K562 (cell line): ENCODE results near the gene PPCDC.

Source experiments
- CAMTA2 ChIP-seq: fragments of 250-450 bp; sonication (Bioruptor Pico); conservative IDR thresholded peaks from 2 replicates; pipeline ENCODE4 v1.5.1; 2022
- CBX2 ChIP-seq: fragments of 200-600 bp; sonication (generic); IDR thresholded peaks from one replicate; pipeline ENCODE4 v1.6.1; 2012; ENCODE audit warnings: mild to moderate bottlenecking, low read length, inconsistent platforms; ENCODE audit not compliant: insufficient read depth, poor library complexity, severe bottlenecking
- EZH2 ChIP-seq: IDR thresholded peaks from 2 replicates; pipeline ENCODE4 v1.6.1; 2012; ENCODE audit warnings: low read depth, mild to moderate bottlenecking, inconsistent platforms, low read length, borderline replicate concordance
- HDAC2 ChIP-seq: fragments of 450-650 bp; IDR thresholded peaks from 2 replicates; pipeline ENCODE4 v1.6.1; 2016; ENCODE audit warnings: mild to moderate bottlenecking
- NRF1 ChIP-seq, 2 experiments: fragments of 450-650 bp; IDR thresholded peaks in 1 of 2; conservative IDR thresholded peaks in 1 of 2; 2 replicates each; pipeline ENCODE4 v1.6.1; 2014; ENCODE audit warnings: mild to moderate bottlenecking in 2 of 2
- POLR2A ChIP-seq: fragments of 450-650 bp; conservative IDR thresholded peaks from 2 replicates; pipeline ENCODE4 v1.6.1; 2016
- RFX7 ChIP-seq: fragments of 250-450 bp; sonication (Bioruptor Pico); IDR thresholded peaks from 2 replicates; pipeline ENCODE4 v1.5.1; 2021; ENCODE audit warnings: mild to moderate bottlenecking
- TAF15 ChIP-seq: fragments of 200-400 bp; formaldehyde crosslinking; IDR thresholded peaks from 2 replicates; pipeline ENCODE4 v1.6.1; 2017; ENCODE audit warnings: mild to moderate bottlenecking, low read depth, low read length, moderate library complexity
- TEAD4 ChIP-seq, 2 experiments: sonication (generic) in 1 of 2; formaldehyde crosslinking in 1 of 2; IDR thresholded peaks; 2 replicates each; pipeline versions ENCODE4 v1.6.1 to v1.8.0; 2012 to 2022; ENCODE audit warnings: borderline replicate concordance in 1 of 2, inconsistent platforms in 1 of 2, low read length in 1 of 2, mild to moderate bottlenecking in 1 of 2, missing genetic modification reagents in 1 of 2
- ZEB2 ChIP-seq: fragments of 450-650 bp; IDR thresholded peaks from 2 replicates; pipeline ENCODE4 v1.6.1; 2016
- TF ChIP-seq, protein P1 (sequence below), 3 experiments: IDR thresholded peaks in 2 of 3; conservative IDR thresholded peaks in 1 of 3; 2 replicates each; pipeline ENCODE4 v1.5.1; 2011 to 2012; ENCODE audit warnings: low read length in 3 of 3, mild to moderate bottlenecking in 3 of 3, control low read depth in 2 of 3, improper control_type of control experiment in 1 of 3, inconsistent platforms in 1 of 3, low read depth in 1 of 3, mixed read lengths in 1 of 3, moderate library complexity in 1 of 3; ENCODE audit not compliant: insufficient read depth in 2 of 3

DNA sequence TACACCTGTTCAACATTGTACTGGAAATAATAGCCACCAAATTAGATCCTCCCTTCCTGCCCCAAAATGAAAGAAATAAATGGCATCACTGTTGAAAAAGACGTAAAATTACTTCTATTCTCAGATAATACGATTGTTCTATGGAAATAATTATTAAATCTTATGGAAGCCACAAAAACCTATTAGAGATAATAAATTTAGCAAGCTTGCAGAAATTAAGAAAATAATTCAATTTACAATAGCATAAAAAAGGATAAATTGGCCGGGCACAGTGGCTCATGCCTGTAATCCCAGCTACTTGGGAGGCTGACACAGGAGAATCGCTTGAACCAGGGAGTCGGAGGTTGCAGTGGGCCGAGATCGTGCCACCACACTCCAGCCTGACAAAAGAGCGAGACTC, 57.8 kb downstream of the PPCDC start:
- TF ChIP-seq NRF1 (conservative IDR thresholded peaks at IDR 0.05 in 1 of 2, IDR thresholded peaks at IDR 0.05 in 1 of 2) (no peak), POLR2A (no peak), CAMTA2 (no peak), HDAC2 (no peak), RFX7 (CRISPR knock-in tag) (no peak), CBX2 (no peak), ZEB2 (no peak), TEAD4 (IDR thresholded peaks at IDR 0.05; ENCODE audit: low read length) (no peak), TEAD4 (CRISPR knock-in tag; IDR thresholded peaks at IDR 0.05; ENCODE audit: borderline replicate concordance) (no peak), TAF15 (no peak), EZH2 (no peak)
- TF ChIP-seq, protein P1, sequence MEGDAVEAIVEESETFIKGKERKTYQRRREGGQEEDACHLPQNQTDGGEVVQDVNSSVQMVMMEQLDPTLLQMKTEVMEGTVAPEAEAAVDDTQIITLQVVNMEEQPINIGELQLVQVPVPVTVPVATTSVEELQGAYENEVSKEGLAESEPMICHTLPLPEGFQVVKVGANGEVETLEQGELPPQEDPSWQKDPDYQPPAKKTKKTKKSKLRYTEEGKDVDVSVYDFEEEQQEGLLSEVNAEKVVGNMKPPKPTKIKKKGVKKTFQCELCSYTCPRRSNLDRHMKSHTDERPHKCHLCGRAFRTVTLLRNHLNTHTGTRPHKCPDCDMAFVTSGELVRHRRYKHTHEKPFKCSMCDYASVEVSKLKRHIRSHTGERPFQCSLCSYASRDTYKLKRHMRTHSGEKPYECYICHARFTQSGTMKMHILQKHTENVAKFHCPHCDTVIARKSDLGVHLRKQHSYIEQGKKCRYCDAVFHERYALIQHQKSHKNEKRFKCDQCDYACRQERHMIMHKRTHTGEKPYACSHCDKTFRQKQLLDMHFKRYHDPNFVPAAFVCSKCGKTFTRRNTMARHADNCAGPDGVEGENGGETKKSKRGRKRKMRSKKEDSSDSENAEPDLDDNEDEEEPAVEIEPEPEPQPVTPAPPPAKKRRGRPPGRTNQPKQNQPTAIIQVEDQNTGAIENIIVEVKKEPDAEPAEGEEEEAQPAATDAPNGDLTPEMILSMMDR (IDR thresholded peaks at IDR 0.05 in 2 of 3, conservative IDR thresholded peaks at IDR 0.05 in 1 of 3; ENCODE audit: insufficient read depth in 2 of 3, low read depth in 1 of 3, low read length in 3 of 3), result no peak
